HG02870 (cell line): ENCODE data around the gene STPG2.

ENCODE experiments used
- ATAC-seq: cut with Tn5 transposase; IDR thresholded peaks from one replicate; pipeline ENCODE4 v1.9.1; 2021; ENCODE audit warnings: mild to moderate bottlenecking, moderate library complexity; ENCODE audit not compliant: unreplicated experiment

STPG2 gene

GRCh38 chr4:97845758-97846157 is 297.5 kb downstream of the STPG2 start:
- ATAC-seq = no peak

GRCh38 chr4:97841512-97841911 is 301.8 kb downstream of the STPG2 start:
- ATAC-seq = no peak

- ATAC-seq = no peak
Observed at GRCh38 chr4:97836662-97837061, 306.6 kb downstream of the STPG2 start.

GRCh38 chr4:97828646-97829045 is 314.6 kb downstream of the STPG2 start:
- no peak for ATAC-seq

GRCh38 chr4:97819294-97819693 is 324.0 kb downstream of the STPG2 start:
- ATAC-seq = no peak

- no peak for ATAC-seq
Observed at GRCh38 chr4:97812768-97813167, 330.5 kb downstream of the STPG2 start.

GRCh38 chr4:97786306-97786920 is 356.9 kb downstream of the STPG2 start:
- ATAC-seq = no peak

- no peak for ATAC-seq
Observed at GRCh38 chr4:97778174-97778573, 365.1 kb downstream of the STPG2 start.

GRCh38 chr4:97774347-97774989 is 368.8 kb downstream of the STPG2 start:
- no peak for ATAC-seq

- ATAC-seq = no peak
Observed at GRCh38 chr4:97770222-97770621, 373.1 kb downstream of the STPG2 start.

GRCh38 chr4:97762115-97762512 is 381.2 kb downstream of the STPG2 start:
- no peak for ATAC-seq

- no peak for ATAC-seq
Observed at GRCh38 chr4:97761445-97762114, 381.7 kb downstream of the STPG2 start.

- no peak for ATAC-seq
Observed at GRCh38 chr4:97759785-97760184, 383.5 kb downstream of the STPG2 start.

GRCh38 chr4:97752599-97752998 is 390.7 kb downstream of the STPG2 start:
- ATAC-seq = no peak

- no peak for ATAC-seq
Observed at GRCh38 chr4:97747945-97748344, 395.3 kb downstream of the STPG2 start.

GRCh38 chr4:97720869-97721432 is 422.3 kb downstream of the STPG2 start:
- ATAC-seq = no peak

GRCh38 chr4:97691111-97691605 is 452.1 kb downstream of the STPG2 start:
- no peak for ATAC-seq

- ATAC-seq = no peak
Observed at GRCh38 chr4:97670703-97671269, 472.5 kb downstream of the STPG2 start.

- no peak for ATAC-seq
Observed at GRCh38 chr4:97665553-97665952, 477.7 kb downstream of the STPG2 start.

GRCh38 chr4:97664741-97665140 is 478.5 kb downstream of the STPG2 start:
- no peak for ATAC-seq

GRCh38 chr4:97662133-97662532 is 481.1 kb downstream of the STPG2 start:
- no peak for ATAC-seq
